Progenitor cell of endocrine pancreas (in vitro differentiated cells): ENCODE measurements around the gene BICD1. TPM values are rescaled to one million over a fixed set of nuclear protein-coding genes. Genes with fewer than 3 reads are reported as not detected.

Experiments
- DNase-seq: peaks from one replicate; pipeline ENCODE4 v3.0.0; 2021; ENCODE audit warnings: low spot score; ENCODE audit not compliant: unreplicated experiment
- H3K27ac Mint-ChIP-seq: 2 replicates; pipeline ENCODE4 v1.8.0; 2021; ENCODE audit warnings: mild to moderate bottlenecking, moderate library complexity, mixed read lengths
- H3K27me3 Mint-ChIP-seq: 2 replicates; pipeline ENCODE4 v1.8.0; 2021; ENCODE audit warnings: mixed read lengths
- H3K36me3 Mint-ChIP-seq: 2 replicates; pipeline ENCODE4 v1.8.0; 2022; ENCODE audit warnings: mixed read lengths; ENCODE audit not compliant: insufficient read depth
- H3K4me1 Mint-ChIP-seq: 2 replicates; pipeline ENCODE4 v1.8.0; 2021; ENCODE audit warnings: low read depth, mixed read lengths
- H3K4me3 Mint-ChIP-seq: 2 replicates; pipeline ENCODE4 v1.8.0; 2021; ENCODE audit warnings: low read depth, mild to moderate bottlenecking, moderate library complexity, mixed read lengths
- H3K9me3 Mint-ChIP-seq: 2 replicates; pipeline ENCODE4 v1.8.0; 2021; ENCODE audit warnings: low read depth, mixed read lengths
- total RNA-seq: library from RNA; stranded (reverse); gene quantifications from 2 replicates; pipeline ENCODE4 v1.2.1, GENCODE V29; 2021
- TF ChIP-seq, protein P1 (sequence below): fragments of 200-600 bp; sonication (generic); IDR thresholded peaks from one replicate; pipeline ENCODE4 v1.5.0; 2021; ENCODE audit warnings: antibody characterized with exemption, mild to moderate bottlenecking; ENCODE audit not compliant: unreplicated experiment

The BICD1 gene
- total RNA-seq, 1 donor from 2014 or later = 88.4 TPM

GRCh38 chr12:32336261-32336660, 229.6 kb downstream of the BICD1 start:
- H3K4me1 Mint-ChIP-seq = peaks cover 6% of the 10 kb centered on the region
- H3K36me3 Mint-ChIP-seq = peaks cover 23% of the 10 kb centered on the region
- H3K27ac Mint-ChIP-seq = no peak overlapping the region
- DNase-seq = no peak
- no peak overlapping the region for H3K4me3 Mint-ChIP-seq
- H3K27me3 Mint-ChIP-seq = no peaks in the 10 kb centered on the region
- TF ChIP-seq, protein P1, sequence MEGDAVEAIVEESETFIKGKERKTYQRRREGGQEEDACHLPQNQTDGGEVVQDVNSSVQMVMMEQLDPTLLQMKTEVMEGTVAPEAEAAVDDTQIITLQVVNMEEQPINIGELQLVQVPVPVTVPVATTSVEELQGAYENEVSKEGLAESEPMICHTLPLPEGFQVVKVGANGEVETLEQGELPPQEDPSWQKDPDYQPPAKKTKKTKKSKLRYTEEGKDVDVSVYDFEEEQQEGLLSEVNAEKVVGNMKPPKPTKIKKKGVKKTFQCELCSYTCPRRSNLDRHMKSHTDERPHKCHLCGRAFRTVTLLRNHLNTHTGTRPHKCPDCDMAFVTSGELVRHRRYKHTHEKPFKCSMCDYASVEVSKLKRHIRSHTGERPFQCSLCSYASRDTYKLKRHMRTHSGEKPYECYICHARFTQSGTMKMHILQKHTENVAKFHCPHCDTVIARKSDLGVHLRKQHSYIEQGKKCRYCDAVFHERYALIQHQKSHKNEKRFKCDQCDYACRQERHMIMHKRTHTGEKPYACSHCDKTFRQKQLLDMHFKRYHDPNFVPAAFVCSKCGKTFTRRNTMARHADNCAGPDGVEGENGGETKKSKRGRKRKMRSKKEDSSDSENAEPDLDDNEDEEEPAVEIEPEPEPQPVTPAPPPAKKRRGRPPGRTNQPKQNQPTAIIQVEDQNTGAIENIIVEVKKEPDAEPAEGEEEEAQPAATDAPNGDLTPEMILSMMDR = no peak
- H3K9me3 Mint-ChIP-seq = no peaks in the 10 kb centered on the region

GRCh38 chr12:32343496-32343895, 236.8 kb downstream of the BICD1 start:
- Mint-ChIP-seq H3K9me3 (no peaks in the 10 kb centered on the region), H3K4me1 (peaks cover 1% of the 10 kb centered on the region), H3K27ac (no peak overlapping the region), H3K36me3 (peaks cover 12% of the 10 kb centered on the region), H3K4me3 (no peak overlapping the region), H3K27me3 (no peaks in the 10 kb centered on the region)
- no peak for DNase-seq
- TF ChIP-seq, protein P1 = no peak

- TF ChIP-seq, protein P1 = peak; percentile 11
- Mint-ChIP-seq H3K9me3 (no peaks in the 10 kb centered on the region), H3K4me1 (peaks cover 1% of the 10 kb centered on the region), H3K27me3 (no peaks in the 10 kb centered on the region), H3K4me3 (no peak overlapping the region), H3K36me3 (peaks cover 7% of the 10 kb centered on the region), H3K27ac (no peak overlapping the region)
- DNase-seq = no peak
Observed at GRCh38 chr12:32344047-32344446, 237.4 kb downstream of the BICD1 start.

- Mint-ChIP-seq H3K27me3 (no peaks in the 10 kb centered on the region), H3K4me1 (no peaks in the 10 kb centered on the region), H3K4me3 (no peak overlapping the region), H3K9me3 (no peaks in the 10 kb centered on the region), H3K36me3 (peaks cover 8% of the 10 kb centered on the region), H3K27ac (no peak overlapping the region)
- TF ChIP-seq, protein P1 = no peak
- DNase-seq = no peak
Observed at GRCh38 chr12:32353540-32353939, 246.9 kb downstream of the BICD1 start.

DNA sequence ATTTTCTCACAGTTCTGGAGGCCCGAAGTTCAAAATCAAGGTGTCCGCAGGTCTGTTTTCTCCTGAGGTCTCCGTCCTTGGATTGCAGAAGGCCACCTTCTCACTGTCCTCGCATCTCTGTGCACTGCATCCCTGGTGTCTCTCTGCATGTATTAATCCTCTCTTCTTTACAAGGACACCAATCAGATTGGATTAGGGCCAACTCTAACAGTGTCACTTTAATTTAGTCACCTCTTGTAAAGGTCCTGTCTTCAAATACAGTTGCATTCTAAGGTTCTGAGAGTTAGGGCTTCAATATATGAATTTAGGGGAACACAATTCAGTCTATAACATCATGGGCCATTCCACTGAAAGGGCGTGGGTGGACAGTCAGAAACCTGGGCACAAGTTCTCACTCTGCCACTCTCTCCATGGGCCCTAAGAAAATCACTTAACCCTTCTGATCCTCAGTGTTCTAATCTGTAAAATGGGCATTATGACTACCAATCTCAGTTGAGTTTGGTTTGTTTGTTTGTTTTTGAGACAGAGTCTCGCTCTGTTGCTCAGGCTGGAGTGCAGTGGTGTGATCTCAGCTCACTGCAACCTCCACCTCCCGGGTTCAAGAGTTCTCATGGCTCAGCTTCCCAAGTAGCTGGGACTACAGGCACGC, 251.1 kb downstream of the BICD1 start:
- H3K4me1 Mint-ChIP-seq = peaks cover 4% of the 10 kb centered on the region
- H3K9me3 Mint-ChIP-seq = no peaks in the 10 kb centered on the region
- no peaks in the 10 kb centered on the region for H3K27me3 Mint-ChIP-seq
- no peak for DNase-seq
- no peak overlapping the region for H3K27ac Mint-ChIP-seq
- TF ChIP-seq, protein P1 = no peak
- H3K4me3 Mint-ChIP-seq = no peak overlapping the region
- H3K36me3 Mint-ChIP-seq = peaks cover 6% of the 10 kb centered on the region
